Measurements from ENCODE around the gene KRT83. TPM values are rescaled to one million over a fixed set of nuclear protein-coding genes. Genes with fewer than 3 reads are reported as not detected.

Gene KRT83
- polyA plus RNA-seq, 2 of the 4 experiments (the other 2 are of a cell fraction): 20.4 to 44.8 TPM

DNA sequence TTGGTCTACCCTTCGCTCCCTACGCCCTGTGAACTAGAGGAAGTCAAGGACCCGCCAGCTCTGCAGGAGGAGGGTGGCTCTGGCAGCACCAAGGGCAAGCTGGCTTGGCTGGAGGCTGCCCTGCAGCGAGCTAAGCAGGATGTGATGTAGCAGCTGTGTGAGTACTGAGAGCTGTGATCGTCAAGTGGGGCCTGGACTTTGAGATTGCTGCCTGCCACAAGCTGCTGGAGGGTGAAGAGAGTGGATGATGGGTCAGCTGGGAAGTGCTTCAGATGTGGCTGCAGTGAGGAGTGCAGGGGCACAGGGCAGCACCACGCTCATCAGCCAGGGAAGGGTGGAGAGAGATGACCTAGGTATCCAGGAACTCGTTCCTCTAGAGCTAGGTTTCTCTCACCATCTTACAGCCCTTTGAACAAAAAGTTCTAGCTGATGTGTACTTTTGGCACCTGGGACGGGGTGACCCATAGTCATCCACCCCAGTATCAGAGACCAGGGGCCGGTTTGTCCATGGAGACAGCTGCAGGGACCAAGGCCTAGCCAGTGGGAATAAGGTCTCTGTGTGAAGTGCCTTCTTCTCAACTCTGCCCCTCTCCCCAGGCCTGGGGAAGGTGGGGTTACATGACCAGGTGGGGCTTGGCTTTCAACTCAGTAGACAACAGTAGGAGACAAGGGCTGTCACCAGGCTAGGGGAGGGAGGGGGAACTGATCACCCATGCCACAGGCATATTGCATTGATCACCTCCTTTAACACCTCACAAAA, 43.5 kb downstream of the KRT83 start:
- DNase-seq (ENCODE audit: low read depth in 1 of 2, low spot score in 1 of 2): no peak
- TF ChIP-seq, protein P1, sequence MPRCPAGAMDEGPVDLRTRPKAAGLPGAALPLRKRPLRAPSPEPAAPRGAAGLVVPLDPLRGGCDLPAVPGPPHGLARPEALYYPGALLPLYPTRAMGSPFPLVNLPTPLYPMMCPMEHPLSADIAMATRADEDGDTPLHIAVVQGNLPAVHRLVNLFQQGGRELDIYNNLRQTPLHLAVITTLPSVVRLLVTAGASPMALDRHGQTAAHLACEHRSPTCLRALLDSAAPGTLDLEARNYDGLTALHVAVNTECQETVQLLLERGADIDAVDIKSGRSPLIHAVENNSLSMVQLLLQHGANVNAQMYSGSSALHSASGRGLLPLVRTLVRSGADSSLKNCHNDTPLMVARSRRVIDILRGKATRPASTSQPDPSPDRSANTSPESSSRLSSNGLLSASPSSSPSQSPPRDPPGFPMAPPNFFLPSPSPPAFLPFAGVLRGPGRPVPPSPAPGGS (IDR thresholded peaks at IDR 0.05): no peak
- TF ChIP-seq HOXB5 (CRISPR knock-in tag; IDR thresholded peaks at IDR 0.05) (0 out of 2 replicates have a peak, but pooled peaks have one; percentile 17), HOXB13 (CRISPR knock-in tag; IDR thresholded peaks at IDR 0.05; ENCODE audit: low read depth) (peak; percentile 51; the same call in 1 of the 2 replicates), FOSB (CRISPR knock-in tag; IDR thresholded peaks at IDR 0.05) (peak; percentile 30; the same call in 1 of the 2 replicates), EHF (CRISPR knock-in tag; IDR thresholded peaks at IDR 0.05) (peak; percentile 69; the same call in 1 of the 2 replicates)
- TF ChIP-seq, protein P2, sequence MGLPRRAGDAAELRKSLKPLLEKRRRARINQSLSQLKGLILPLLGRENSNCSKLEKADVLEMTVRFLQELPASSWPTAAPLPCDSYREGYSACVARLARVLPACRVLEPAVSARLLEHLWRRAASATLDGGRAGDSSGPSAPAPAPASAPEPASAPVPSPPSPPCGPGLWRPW (IDR thresholded peaks at IDR 0.05): no peak
- H3K4me3 ChIP-seq: no peak overlapping the region; the same call in 2 of the 3 replicates
- no peak for ATAC-seq
- peak overlapping the region; percentile 96 to 100 for H3K27ac ChIP-seq
- no peaks in the 10 kb centered on the region; the same call in 2 of the 3 replicates for H3K9me3 ChIP-seq
- WGBS (ENCODE audit: missing lambda C conversion rate): 89% methylated on average over 9 of the region's 9 CpGs
- peak overlapping the region; percentile 84 for H3K4me2 ChIP-seq
- FAIRE-seq: peak; percentile 68
- ChIA-PET POLR2A (interaction anchor here (1.1 to 11.7 kb wide), 5 partner anchors 26 to 62 kb away, joined by 4 to 383 read pairs (median 8); partner anchors contain the start of gene KRT7), CTCF (interaction anchor here (1.1 to 15.3 kb wide), 24 partner anchors 10 to 608 kb away, joined by 3 to 387 read pairs (median 14); partner anchors contain the start of gene KRT83)
- H3K4me1 ChIP-seq: peaks cover 62% of the 10 kb centered on the region

DNA sequence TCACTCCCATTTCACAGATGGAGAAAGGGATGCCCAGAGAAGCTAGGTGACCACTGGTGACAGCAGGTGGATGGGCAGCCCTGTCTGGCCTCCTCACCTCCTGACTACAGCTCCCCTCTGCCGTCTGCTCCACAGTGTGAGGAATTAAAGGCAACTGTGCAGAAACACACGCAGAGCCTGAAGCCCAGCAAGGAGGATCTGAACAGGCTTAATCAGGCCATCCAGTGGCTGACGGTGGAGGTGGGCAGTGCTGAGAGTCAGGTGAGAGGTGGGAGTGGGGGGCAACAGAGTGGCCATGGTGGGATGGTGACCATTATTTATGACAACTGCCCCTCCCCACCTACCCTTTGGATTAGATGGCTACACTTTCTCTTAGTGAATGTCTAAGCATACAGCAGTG, 45.5 kb downstream of the KRT83 start:
- FAIRE-seq: peak; percentile 73
- Histone ChIP-seq H3K4me1 (peaks cover 52% of the 10 kb centered on the region), H3K9me3 (peaks cover 5% of the 10 kb centered on the region; the same call in 2 of the 3 replicates), H3K4me2 (no peak overlapping the region), H3K4me3 (no peak overlapping the region), H3K27ac (peak overlapping the region; percentile 96 to 100)
- no peak for DNase-seq (ENCODE audit: low read depth in 1 of 2, low spot score in 1 of 2)
- 90% methylated on average over 3 of the region's 3 CpGs for WGBS (ENCODE audit: missing lambda C conversion rate)
- TF ChIP-seq CEBPB (IDR thresholded peaks at IDR 0.05) (no peak), NFE2L2 (conservative IDR thresholded peaks at IDR 0.05; ENCODE audit: low read length) (no peak), FOSB (CRISPR knock-in tag; IDR thresholded peaks at IDR 0.05) (no peak), EHF (CRISPR knock-in tag; IDR thresholded peaks at IDR 0.05) (no peak), CHD4 (IDR thresholded peaks at IDR 0.05; ENCODE audit: borderline replicate concordance) (no peak), RFX5 (IDR thresholded peaks at IDR 0.05) (no peak), MAZ (IDR thresholded peaks at IDR 0.05; ENCODE audit: borderline replicate concordance, low read depth, low read length) (no peak), SREBF2 (IDR thresholded peaks at IDR 0.05) (no peak), JUNB (IDR thresholded peaks at IDR 0.05) (no peak), HOXB5 (CRISPR knock-in tag; IDR thresholded peaks at IDR 0.05) (no peak), ZC3H11A (IDR thresholded peaks at IDR 0.05) (no peak)
- TF ChIP-seq, protein P3, sequence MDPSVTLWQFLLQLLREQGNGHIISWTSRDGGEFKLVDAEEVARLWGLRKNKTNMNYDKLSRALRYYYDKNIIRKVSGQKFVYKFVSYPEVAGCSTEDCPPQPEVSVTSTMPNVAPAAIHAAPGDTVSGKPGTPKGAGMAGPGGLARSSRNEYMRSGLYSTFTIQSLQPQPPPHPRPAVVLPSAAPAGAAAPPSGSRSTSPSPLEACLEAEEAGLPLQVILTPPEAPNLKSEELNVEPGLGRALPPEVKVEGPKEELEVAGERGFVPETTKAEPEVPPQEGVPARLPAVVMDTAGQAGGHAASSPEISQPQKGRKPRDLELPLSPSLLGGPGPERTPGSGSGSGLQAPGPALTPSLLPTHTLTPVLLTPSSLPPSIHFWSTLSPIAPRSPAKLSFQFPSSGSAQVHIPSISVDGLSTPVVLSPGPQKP (IDR thresholded peaks at IDR 0.05; ENCODE audit: low read depth, low read length): no peak
- TF ChIP-seq, protein P4, sequence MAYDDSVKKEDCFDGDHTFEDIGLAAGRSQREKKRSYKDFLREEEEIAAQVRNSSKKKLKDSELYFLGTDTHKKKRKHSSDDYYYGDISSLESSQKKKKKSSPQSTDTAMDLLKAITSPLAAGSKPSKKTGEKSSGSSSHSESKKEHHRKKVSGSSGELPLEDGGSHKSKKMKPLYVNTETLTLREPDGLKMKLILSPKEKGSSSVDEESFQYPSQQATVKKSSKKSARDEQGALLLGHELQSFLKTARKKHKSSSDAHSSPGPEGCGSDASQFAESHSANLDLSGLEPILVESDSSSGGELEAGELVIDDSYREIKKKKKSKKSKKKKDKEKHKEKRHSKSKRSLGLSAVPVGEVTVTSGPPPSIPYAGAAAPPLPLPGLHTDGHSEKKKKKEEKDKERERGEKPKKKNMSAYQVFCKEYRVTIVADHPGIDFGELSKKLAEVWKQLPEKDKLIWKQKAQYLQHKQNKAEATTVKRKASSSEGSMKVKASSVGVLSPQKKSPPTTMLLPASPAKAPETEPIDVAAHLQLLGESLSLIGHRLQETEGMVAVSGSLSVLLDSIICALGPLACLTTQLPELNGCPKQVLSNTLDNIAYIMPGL (CRISPR knock-in tag; IDR thresholded peaks at IDR 0.05; ENCODE audit: borderline replicate concordance): no peak
- TF ChIP-seq, protein P1 (IDR thresholded peaks at IDR 0.05): no peak
- POLR2A ChIA-PET: interaction anchor here (0.6 to 11.7 kb wide), 3 partner anchors 24 to 213 kb away, joined by 3 to 383 read pairs (median 3); no protein-coding TSS in a partner anchor
- CTCF ChIA-PET: interaction anchor here (0.6 to 15.3 kb wide), 8 partner anchors 10 to 604 kb away, joined by 3 to 387 read pairs (median 6); partner anchors contain the start of genes KRT7 and KRT83
- no peak for ATAC-seq
